Upper lobe of left lung (tissue), 4 donors: ENCODE results near the gene TMCC3.

ENCODE experiments used
- POLR2AphosphoS5 ChIP-seq, 2 donors: sonication (generic); formaldehyde crosslinking; IDR thresholded peaks; one replicate each; pipeline ENCODE4 v1.5.1; 2017; ENCODE audit warnings: antibody characterized with exemption in 2 of 2
- TF ChIP-seq, protein P1 (sequence below), 6 experiments: fragments of 450-650 bp in 4 of 6; fragments of 200-600 bp in 2 of 6; sonication (generic) in 2 of 6; IDR thresholded peaks; one replicate each; pipeline ENCODE4 v1.5.1; 2016 to 2019; ENCODE audit warnings: antibody characterized with exemption in 6 of 6

GRCh38 chr12:94567761-94568160 is 82.6 kb downstream of the TMCC3 start:
- TF ChIP-seq, protein P1, sequence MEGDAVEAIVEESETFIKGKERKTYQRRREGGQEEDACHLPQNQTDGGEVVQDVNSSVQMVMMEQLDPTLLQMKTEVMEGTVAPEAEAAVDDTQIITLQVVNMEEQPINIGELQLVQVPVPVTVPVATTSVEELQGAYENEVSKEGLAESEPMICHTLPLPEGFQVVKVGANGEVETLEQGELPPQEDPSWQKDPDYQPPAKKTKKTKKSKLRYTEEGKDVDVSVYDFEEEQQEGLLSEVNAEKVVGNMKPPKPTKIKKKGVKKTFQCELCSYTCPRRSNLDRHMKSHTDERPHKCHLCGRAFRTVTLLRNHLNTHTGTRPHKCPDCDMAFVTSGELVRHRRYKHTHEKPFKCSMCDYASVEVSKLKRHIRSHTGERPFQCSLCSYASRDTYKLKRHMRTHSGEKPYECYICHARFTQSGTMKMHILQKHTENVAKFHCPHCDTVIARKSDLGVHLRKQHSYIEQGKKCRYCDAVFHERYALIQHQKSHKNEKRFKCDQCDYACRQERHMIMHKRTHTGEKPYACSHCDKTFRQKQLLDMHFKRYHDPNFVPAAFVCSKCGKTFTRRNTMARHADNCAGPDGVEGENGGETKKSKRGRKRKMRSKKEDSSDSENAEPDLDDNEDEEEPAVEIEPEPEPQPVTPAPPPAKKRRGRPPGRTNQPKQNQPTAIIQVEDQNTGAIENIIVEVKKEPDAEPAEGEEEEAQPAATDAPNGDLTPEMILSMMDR (IDR thresholded peaks at IDR 0.05) = no peak
- no peak for TF ChIP-seq POLR2AphosphoS5 (IDR thresholded peaks at IDR 0.05)
